Iris pigment epithelial cell (primary cell): ENCODE measurements around the gene ITGAV.
A peak's percentile ranks its signal among the peaks of the same experiment; 100 is the strongest.
"Not testable (repeated sequence)": the region's sequence is repeated elsewhere in the genome, so short reads cannot be mapped to it uniquely, and the experiment has no call there.

Experiments
- DNase-seq: peaks from one replicate; pipeline ENCODE4 v3.0.0-alpha.2; 2011; ENCODE audit warnings: low read depth

ITGAV gene

DNA sequence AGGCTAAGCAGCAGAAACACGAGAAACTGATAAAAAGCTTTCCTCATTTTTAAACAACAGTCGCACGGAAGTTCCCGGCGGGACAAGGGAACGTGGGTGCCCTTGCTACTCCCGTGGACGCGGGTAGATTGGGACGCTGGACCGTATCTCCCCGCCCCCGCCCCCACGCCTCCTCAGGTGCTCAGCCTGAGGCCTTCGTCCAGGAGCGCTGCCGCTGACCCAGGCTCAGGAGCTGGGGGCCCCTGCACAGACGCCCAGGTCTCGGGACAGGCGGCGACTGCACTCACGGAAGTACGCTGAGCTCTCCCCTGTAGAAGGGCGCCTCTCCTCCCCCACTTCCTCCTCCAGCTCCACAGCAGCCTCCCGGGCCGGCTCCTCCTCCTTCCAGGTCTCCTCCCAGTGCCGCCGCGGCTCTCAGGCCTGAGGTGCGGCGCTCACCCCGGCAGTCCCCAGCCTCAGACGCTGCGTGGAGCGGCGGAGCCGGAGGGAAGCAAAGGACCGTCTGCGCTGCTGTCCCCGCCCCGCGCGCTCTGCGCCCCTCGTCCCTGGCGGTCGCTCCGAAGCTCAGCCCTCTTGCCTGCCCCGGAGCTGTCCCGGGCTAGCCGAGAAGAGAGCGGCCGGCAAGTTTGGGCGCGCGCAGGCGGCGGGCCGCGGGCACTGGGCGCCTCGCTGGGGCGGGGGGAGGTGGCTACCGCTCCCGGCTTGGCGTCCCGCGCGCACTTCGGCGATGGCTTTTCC is at the start of gene ITGAV:
TSS of gene ITGAV (plus strand) at position 445 of the 738 bp plus-strand sequence. CDS start at position 728, 283 bp downstream.
- peak; percentile 94 for DNase-seq

DNA sequence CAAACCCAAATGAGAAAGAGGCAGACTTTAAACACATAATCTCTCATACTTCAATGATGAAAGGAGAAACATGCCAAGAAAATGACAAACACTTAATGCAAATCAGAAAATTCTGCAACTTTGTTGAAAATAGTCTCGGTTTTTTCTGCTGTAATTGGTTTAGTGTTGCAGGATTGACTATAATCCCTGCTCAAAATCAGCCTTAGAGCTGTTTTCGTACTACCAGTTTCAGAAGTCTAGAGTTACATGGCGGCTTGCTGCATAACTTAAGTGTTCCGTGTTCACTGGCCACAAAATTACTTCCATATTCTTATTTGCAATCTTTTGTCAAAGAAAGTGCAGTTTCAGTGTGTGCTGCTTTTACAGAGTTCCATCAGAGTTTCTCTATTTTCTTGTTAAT is 48.9 kb upstream of the ITGAV start:
- peak; percentile 73 for DNase-seq

DNA sequence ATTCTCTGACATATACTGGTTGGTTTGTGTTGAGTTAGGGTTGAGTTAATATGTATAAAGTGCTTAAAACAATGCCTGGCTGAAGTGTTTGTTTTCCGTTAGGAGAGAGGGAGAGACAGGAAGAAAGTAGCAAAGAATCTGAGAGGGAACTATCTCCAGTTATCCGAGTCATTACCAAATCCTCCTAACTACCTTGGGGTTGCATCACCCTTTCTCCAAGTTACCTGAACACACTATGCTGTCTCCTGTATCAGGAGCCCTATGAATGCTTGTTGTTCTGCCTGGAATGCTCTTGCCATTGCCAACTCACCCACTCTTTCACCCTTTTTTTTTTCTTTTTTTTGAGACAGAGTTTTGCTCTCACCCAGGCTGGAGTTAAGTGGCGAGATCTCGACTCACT is 47.9 kb upstream of the ITGAV start:
- no peak for DNase-seq

DNA sequence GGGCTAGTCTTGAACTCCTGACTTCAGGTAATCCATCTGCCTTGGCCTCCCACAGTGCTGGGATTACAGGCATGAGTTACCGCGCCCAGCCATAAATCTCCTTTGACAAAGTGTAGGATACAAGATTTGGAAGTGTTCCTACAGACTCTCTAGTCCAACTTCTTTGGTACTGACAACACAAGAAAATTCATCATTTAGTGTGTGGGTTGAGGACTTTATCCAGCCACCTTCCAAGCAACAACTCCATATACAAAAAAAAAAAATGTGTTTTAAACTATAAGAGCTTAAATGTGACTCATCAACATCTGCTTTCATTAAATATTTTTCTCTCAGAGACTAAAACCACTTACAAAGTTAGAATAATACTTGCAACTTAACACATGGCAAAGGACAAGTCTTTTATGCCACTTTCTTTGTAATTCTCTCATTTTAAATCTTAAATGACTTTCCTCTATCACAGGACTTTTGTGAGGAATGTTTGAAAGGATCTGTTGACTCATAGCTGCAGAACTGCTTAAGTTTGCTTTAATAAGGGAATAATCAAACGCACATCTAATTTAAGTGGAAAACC is 46.2 kb upstream of the ITGAV start:
- peak; percentile 72 for DNase-seq

DNA sequence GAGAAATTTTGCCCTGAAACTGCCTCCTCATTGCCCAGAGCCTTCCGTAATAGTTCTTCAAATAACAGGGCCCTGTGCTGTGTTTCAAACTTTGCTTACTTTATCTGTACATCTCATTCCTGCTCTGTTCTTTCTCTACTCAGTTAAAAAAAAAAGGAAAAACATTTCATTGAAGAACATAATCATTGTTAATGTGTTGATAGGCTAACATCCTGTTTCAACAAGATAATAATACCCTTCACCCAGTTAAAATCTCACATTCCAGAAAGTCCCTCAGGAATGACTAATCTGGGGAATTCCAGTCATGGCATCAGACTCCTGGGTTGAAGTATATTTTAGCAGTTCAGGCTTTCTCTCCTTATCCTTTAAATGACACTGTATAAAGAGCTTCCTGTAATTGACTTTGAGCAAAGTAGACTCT is 45.6 kb upstream of the ITGAV start:
- DNase-seq = peak; percentile 89

DNA sequence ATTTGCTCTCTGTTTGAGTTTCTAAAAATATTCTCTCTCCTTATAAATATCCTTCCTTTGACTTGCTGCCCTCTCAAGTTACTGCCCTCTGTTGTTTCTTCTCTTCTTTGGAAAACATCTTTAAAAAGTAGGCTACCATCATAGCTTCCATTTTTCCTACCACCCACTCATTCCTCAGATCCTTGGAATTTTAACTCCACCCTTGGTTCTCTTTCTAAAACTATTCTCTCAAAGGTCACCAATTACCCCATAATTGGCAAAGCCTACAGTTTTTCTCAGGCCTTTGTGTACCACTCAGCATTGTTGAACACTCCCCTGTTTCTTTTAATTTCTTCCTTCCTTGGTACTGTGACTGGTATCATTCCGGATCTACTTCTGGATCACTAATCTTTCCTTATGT is 43.0 kb upstream of the ITGAV start:
- no peak for DNase-seq

DNA sequence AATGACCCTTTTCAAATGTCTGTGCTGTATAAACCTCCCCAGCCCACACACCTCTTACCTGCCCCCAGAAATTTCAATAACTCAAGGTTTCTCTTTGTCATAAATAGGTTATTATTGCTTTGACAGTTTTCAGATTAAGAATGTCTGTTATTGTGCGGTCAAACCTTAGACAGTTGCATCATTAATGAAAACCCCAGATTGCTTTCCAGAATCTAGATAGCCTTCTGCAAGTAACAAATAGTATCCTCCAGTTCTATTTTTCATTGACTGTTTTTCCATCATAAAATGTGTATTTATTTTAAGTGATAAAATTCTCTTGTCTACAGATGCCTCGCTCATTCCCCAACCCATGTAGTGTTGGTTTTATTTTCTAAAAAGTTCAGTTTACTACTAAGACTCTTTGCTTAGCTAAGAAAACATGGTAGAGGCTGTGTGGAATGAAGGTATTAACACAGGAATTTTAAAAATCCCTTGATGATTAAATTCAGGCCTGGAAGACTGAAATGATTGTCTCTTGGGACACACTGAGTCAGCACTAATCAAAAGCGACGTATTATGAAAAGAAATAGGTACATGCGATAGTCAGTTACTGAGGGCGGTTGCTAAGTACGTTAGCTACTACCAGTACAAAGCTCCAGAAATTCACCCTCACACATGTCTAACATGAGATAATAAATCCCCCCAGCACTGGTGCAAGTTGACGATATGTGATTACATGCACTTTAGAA is 38.4 kb upstream of the ITGAV start:
- DNase-seq = peak; percentile 52

DNA sequence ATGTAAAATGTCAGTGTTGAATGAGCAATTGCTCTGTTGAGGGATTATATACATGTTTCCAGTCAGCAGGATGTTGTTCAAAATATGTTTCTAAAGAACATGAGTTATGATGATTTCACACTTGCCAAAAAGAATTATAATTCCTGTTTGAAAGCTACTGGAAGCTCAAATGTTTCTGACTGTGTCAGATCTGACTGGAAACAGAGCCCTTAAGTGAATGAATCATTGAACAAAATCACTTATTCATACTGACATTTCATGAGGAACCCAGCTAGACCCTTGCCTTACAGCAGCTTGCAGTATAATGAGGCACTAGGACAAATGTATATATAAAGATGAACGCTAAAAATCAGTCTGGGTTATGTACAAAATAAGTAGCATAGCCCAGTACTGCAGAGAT is 35.4 kb upstream of the ITGAV start:
- DNase-seq = no peak

DNA sequence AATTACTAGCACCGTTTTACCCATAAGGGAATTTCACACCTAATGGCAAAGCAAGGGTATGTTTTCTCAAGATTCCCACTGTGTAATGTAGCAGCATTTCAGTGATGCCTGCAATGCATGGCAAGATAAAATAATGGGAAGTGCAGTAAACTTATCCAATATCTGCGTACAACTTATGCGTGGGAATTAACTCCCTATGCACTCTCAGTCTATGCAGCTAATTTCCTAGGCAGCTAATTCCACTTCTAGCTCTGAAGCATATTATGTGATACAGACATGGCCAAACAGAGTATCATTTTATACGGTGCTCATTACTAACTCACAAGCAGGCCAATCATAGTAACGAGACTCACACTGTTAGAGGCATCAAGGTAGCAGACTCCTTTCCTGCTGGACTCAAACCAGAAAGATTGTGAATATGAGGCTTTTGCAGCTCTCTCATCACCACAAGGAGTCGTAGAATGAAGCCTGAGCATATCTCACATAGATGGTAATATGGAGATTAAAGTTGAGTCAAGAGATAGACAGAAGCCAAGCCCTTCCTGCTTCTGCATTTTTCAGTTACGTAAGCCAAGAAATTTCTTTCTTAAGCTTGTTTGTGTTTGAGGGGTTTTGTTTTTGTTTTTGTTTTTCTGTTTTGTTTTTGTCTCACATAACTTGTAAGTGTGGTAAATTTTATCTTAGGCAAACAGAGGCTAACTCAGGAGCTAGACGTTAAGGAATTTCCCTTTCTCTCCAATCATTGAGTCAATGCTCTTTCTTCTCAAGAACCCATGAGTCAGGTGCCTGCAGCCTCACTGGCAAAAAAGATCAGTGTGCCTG is 34.8 kb upstream of the ITGAV start:
- DNase-seq = peak; percentile 69

DNA sequence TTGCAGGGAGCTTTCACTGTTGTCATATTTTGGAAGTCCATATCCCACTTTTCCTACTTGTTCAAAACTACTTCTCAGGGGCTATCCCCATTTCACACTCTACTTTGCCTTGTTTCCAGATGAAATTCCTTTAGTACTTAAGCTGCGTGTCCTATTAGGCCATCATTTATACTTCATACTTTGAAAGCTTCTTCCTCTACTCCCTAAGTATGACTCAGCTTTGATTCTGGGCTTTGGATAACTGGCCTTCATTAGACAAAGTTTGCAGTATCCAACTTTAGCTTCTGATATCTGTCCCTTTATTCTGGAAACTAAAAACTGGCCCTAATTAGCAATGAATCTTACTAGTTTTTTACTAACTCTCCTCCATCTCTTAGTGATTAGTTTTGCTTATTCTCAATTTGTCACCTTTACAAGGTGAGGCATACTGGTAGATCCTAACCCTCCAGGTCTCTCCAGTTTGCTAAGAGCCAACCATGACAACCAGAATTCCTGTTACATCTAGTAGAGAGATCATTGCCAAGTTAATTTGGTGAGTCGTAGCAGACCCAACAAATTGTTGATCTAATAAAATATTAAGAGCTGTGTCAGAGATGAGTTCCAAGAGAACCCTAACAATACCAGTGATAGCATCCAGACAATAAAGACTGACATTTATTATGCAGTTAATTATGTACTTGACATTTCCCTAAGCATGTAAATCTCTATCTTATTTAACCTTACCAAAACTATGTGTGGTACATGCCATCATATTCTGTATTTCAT is 31.2 kb upstream of the ITGAV start:
- peak; percentile 40 for DNase-seq

DNA sequence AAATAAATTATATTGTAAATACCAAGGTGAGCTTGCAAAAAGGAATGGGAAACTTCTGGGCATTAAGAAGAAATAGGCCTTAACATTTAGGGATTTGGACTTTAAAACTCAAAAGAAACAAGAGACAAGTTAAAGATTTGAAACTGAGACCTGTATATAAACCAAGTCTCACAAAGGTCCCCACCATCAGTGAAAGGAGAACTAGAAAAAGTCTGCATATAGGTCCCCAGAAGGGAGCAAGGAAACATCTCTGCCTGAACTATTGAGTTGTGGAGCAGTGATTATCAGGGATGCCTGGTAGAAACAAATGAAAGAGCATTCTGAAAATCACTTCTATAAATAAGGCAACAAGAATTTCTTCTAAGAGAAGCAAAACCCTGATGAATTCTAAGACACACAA is 30.5 kb upstream of the ITGAV start:
- no peak for DNase-seq

DNA sequence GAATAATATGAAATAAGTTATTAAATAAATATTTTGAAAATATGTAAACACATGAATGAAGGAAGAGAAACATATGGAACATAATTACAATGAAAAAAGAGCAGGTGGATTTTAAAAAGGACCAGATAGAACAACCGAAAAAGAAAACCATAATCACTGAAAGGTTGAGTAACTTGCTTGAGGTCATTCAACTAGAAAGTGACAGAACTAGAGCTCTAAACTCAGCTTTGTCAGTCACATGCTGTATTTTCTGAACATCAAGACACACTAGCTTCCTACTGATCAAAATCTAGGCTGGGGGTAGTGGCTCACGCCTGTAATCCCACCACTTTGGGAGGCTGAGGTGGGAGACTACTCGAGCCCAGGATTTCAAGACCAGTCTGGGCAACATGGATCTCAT is 30.0 kb upstream of the ITGAV start:
- DNase-seq = no peak

DNA sequence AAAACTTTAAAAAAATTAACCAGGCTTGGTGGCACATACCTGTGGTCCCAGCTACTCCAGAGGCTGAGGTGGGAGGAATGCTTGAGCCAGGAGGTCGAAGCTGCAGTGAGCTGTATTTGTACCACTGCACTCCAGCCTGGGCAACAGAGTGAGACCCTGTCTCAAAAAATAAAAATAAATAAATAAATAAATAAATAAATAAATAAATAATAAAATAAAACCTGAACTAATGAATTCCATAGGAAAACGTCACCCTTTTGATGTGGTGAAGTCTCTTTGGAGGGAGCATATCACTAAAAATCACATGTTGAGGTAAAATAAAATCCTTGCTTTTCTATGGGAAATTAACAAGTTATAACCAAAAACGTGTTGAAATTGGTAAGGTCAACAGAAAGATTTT is 29.6 kb upstream of the ITGAV start:
- DNase-seq = no peak

DNA sequence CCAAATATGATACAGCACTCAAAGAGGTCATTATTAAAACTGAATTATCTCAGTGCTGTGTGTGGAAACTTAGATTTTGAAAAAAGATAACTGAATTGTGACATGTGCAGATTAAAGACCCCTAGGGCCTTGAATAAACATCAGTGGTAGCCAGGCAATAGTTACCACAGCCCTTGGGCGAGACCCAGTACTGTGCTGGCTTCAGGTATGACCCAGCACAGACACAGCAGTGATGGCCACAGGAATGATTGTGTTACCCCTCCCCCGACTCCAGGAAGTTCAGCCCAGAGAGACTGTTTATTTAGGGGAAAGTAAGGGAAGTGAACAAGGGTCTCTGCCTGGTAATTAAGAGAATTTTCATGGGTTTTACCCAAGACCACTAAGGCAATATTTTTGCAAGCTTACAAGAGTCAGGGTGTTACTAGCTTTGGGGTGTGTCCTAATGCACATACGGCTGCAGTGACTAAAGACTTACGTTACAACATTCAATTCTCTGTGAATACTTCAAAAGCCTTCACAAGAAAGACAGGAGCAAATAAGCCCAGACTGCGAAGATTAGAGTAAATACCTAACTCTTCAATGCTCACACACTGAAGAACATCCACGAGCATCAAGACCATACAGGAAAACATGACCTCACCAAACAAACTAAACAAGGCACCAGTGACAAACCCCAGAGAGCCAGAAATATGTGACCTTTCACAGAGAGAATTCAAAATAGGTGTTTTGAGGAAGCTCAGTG is 28.2 kb upstream of the ITGAV start:
- peak; percentile 76 for DNase-seq

DNA sequence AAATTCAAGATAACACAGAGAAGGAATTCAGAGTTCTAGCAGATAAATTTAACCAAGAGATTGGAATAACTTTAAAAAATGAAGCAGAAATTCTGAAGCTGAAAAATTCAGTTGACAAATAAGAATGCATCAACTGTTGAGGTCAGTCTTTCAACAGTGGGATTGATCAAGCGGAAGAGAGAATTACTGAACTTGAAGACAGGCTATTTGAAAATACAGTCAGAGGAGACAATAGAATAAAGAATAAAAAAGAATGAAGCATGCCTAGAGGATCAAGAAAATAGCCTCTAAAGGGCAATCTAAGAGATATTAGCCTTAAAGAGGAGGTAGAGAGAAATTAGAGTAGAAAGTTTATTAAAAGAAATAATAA is 27.7 kb upstream of the ITGAV start:
- no peak for DNase-seq

DNA sequence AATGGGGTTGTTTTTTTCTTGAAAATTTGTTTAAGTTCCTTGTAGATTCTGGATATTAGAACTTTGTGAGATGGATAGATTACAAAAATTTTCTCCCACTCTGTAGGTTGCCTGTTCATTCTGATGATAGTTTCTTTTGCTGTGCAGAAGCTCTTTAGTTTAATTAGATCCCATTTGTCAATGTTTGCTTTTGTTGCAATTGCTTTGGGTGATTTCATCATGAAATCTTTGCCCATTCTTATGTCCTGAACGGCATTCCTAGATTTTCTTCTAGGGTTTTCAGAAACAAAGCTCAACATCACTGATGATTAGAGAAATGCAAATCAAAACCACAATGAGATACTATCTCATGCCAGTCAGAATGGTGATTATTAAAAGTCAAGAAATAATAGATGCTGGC is 21.3 kb upstream of the ITGAV start:
- DNase-seq = not testable (repeated sequence)

DNA sequence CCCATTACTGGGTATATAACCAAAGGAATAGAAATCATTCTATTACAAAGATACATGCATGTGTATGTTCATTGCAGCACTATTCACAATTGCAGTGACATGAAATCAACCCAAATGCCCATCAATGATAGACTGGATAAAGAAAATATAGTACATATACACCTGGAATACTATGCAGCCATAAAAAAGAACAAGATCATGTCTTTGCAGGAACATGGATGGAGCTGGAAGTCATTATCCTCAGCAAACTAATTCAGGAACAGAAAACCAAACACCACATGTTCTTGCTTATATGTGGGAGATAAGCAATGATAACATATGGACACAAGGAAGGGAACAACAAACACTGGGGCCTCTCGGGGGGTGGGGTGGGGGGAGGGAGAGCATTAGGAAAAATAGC is 20.7 kb upstream of the ITGAV start:
- DNase-seq = not testable (repeated sequence)

DNA sequence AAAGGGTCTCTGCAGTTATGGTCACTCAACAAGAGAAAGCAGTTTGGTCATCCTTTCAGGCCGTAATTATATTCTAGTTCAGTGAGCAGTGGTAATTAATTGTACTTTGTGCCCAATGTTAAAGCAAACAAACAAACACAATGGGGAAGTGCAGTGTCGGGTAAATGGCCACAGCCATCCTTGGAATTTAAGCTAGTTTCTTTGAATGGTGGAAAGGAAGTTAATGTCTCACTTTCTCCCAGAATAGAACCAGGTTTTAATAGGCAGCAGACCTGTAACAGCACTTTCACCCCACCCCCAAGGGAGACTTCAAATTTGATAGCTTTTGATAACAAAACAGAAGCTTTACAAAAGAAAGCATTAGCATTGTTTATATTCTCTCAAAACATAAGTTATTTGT is 20.0 kb upstream of the ITGAV start:
- DNase-seq = peak; percentile 39

DNA sequence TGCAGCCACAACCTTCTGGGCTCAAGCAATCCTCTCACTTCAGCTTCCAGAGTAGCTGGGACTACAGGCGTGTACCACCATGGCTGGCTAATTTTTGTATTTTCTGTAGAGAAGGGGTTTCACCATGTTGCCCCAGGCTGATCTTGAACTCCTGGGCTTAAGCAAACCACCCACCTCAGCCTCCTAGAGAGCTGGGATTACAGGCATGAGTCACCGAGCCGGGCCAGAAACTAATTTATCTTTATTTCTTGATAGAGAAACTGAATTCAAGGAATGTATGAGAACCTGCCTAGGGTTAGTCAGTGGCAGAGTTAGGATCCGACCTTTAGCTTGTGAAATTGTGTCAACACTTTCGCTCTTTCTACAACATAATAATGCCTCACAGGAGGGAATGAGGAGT is 19.3 kb upstream of the ITGAV start:
- DNase-seq = peak; percentile 91

DNA sequence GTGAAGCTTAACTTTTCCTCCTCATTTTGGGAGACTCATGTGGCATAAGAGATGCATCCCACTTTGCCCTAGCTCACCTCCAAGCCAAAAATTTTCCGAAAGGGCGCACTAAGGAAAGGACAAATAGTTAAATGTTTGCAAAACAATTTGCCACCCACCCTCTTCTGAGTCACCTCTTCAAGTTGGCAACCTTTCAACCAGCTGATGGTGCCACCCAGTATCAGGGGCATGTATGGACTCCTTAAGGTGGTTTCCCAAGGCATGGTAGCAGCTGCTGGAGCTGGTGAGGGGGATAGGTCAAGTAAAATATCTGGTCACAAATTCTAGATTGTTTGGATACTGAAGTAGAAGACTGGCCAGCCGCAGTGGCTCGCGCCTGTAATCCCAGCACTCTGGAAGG is 17.2 kb upstream of the ITGAV start:
- no peak for DNase-seq

DNA sequence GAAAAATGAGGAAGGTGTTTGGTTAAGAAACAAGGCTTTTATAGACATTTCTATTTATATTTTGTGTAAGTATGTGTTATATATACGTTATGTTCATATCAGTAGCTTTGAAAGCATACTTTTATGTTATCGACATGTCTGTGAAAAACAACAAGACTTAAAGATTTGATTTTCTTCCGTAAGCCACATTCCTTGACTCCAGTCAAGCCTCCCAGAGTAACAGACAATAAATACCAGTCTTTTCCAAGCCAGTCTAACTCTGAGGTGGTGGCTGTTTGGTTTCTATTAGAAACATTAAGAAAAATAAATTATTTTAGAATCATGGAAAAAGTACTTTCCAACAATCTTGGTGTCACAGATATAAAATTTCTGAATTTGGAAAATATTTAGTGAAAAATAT is 16.3 kb upstream of the ITGAV start:
- DNase-seq = no peak
